Subcutaneous adipose tissue (tissue), 4 donors: ENCODE data around the gene CSMD2. TPM values are rescaled to one million over a fixed set of nuclear protein-coding genes. Genes with fewer than 3 reads are reported as not detected.

Source experiments
- CTCF ChIP-seq: fragments of 450-650 bp; IDR thresholded peaks from one replicate; pipeline ENCODE4 v1.5.1; 2016; ENCODE audit warnings: low read depth, mild to moderate bottlenecking, control low read depth, antibody characterized with exemption, moderate library complexity
- total RNA-seq, 4 donors: library from RNA; depleted of rRNA; stranded (reverse); fragments of >200 nt; gene quantifications; one replicate each; pipeline ENCODE4 v1.1.0, GENCODE V29; 2016

CSMD2 gene
- total RNA-seq, 4 donors from 2014 or later = 0.38 to 4.4 (median 1.00) TPM

DNA sequence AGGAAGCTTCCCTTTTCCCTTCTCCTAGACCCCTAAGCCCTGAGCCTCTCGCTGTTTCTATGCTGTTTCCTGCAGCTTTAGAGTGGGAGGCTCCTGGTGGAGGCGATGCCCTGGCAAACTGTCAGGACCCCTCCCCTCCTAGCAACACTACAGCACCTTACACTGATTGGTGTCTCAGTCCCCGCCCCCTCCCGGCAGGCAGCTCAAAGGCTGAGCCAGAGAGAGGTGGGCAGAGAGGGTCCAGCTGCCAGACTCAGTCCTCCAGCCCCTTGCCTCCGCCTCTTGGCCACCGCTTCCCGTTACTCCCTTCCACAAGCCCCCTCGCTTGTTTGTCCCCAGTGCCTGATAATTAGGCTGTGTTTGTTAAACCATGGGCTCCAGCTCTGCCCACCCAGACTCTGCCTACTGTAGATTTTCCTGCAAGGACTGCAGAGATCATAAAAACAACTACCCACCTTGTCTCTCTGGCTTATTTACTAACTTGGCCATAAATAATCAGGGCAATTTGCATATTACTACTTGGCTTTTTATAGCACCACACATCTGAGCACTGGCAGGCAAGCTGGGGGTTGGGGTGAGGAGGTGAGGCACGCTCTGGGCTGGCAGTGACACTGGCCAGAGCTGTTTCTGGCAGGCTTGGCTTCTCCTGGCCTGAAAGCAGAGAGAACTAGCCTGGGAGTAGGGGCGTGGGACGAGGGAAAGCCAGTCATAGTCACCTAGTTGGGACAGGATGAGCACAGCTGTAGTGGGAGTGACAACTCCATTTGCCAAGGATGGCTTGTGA, 107.5 kb downstream of the CSMD2 start:
- no peak for TF ChIP-seq CTCF

DNA sequence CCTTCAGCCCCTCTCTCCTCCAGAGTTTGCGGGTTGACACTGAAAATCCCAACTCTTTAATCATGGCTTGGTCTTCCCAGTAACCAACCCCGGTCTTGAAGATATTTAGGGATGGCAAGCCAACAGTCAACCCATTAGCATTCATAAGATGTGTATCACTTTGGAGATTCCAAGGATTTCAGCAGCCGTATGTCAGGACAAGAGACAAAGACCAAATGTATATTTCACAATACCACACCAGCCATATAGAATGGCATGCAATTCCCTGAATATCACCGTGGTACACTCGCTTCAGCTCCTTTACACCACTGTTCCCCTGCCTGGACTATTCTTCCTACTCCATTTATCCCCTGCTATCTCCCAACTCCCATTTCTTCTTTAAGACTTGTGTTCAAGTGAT, 109.2 kb downstream of the CSMD2 start:
- TF ChIP-seq CTCF = no peak

DNA sequence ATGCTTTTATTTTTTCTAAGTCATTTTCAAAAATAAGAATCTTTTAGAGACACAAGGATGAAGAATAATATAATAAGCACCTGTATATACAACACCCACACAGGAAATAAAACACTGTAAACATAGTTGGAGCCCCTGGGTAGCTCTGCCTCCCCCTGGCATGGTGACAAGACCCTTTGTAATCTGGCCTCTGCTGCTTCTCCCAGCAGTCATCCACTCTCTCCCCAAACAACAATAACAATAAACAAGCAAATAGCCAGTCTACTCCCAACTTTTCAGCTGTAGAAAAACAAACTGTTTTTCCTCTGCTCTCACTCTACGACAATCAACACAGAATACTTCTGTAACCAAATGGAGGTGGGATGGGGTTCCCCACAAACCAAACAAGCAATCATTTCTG, 110.1 kb downstream of the CSMD2 start:
- no peak for TF ChIP-seq CTCF

- TF ChIP-seq CTCF = no peak
Measured at GRCh38 chr1:34053660-34054059, 111.4 kb downstream of the CSMD2 start.

DNA sequence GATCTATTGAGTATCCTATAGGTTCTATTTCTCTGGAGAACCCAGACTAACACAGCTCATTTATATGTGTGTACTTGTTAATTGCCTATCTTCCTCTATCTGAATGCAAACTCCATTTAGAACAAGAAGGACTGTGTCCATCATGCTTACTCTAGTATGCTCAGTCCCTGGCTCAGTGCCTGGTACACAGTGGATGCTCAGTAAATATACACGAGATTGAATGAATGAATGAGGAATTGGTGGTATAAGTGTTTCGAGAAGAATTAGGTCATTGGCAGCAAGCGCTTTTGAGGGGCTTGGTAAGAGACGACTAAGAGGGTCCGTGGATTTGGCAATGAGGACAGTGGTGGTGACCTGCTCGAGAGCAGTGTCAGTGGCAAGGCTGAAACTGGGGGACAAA, 112.5 kb downstream of the CSMD2 start:
- TF ChIP-seq CTCF = no peak

GRCh38 chr1:34050709-34051485, 114.1 kb downstream of the CSMD2 start:
- no peak for TF ChIP-seq CTCF

- TF ChIP-seq CTCF = no peak
Measured at GRCh38 chr1:34049994-34050393, 115.0 kb downstream of the CSMD2 start.
